HepG2 (cell line): ENCODE data around the gene STOML3. TPM values are rescaled to one million over a fixed set of nuclear protein-coding genes. Genes with fewer than 3 reads are reported as not detected.

ENCODE experiments used
- ATAC-seq: fragments of 200-7000 bp; cut with Tn5 transposase; 3 replicates; pipeline ENCODE4 v1.9.1; 2020; ENCODE audit warnings: mild to moderate bottlenecking, moderate library complexity
- BruUV-seq: library from RNA; stranded (reverse); fragments of 400-500 nt; replicated peaks from 2 replicates; lab custom pipeline; 2021; lab: Mats Ljungman, UMichigan
- CTCF ChIA-PET: fragments of 300-600 bp; formaldehyde crosslinking; extraction: SDS; loops from one replicate; lab custom pipeline; 2021; ENCODE audit warnings: low total read pairs, inconsistent platforms, low intra/inter-chr PET ratio; lab: Yijun Ruan, JAX
- POLR2A ChIA-PET: fragments of 350-600 bp; sonication (Branson Sonifier 250); formaldehyde crosslinking; loops from one replicate; lab custom pipeline; 2020; ENCODE audit warnings: antibody characterized with exemption, inconsistent platforms; lab: Yijun Ruan, JAX
- DNase-seq: peaks from one replicate; pipeline ENCODE4 v3.0.0-alpha.2; 2015; ENCODE audit warnings: low spot score
- FAIRE-seq: peaks from 3 replicates; lab custom pipeline; 2011; peaks lifted over from hg19 to GRCh38; lab: Jason Lieb, UNC
- H2AFZ ChIP-seq: one replicate; pipeline ENCODE4 v1.6.1; 2011; ENCODE audit warnings: low read length, inconsistent platforms
- H3K27ac ChIP-seq: fragments of 300-600 bp; 3 replicates; pipeline ENCODE4 v1.8.0; 2011; ENCODE audit warnings: mixed run types, mild to moderate bottlenecking, mixed read lengths, low read length, inconsistent platforms; ENCODE audit not compliant: insufficient read depth; ENCODE audit errors: extremely low read length
- H3K27me3 ChIP-seq, 2 experiments: fragments of 200-600 bp in 1 of 2; 2 replicates in 1 of 2; 3 replicates in 1 of 2; pipeline versions ENCODE4 v1.6.0 to v1.8.0; 2011; ENCODE audit warnings: low read length in 2 of 2, mild to moderate bottlenecking in 2 of 2, moderate library complexity in 2 of 2, inconsistent platforms in 1 of 2; ENCODE audit not compliant: insufficient read depth in 2 of 2, control insufficient read depth in 1 of 2
- H3K36me3 ChIP-seq, 2 experiments: fragments of 200-600 bp in 1 of 2; replicated peaks in 1 of 2; 2 replicates in 1 of 2; 3 replicates in 1 of 2; pipeline versions ENCODE4 v1.5.1 to v1.8.0; 2011; ENCODE audit warnings: low read length in 2 of 2, inconsistent platforms in 1 of 2; ENCODE audit not compliant: insufficient read depth in 2 of 2, control insufficient read depth in 1 of 2
- H3K4me1 ChIP-seq: 2 replicates; pipeline ENCODE4 v1.5.1; 2012; ENCODE audit warnings: low read length, inconsistent platforms; ENCODE audit not compliant: insufficient read depth
- H3K4me2 ChIP-seq: 2 replicates; pipeline ENCODE4 v1.6.0; 2011; ENCODE audit warnings: low read depth, low read length, inconsistent platforms
- H3K4me3 ChIP-seq, 3 experiments: fragments of 200-600 bp in 1 of 3; sonication (generic), shearing (Covaris generic) in 1 of 3; replicated peaks in 1 of 3; 2 replicates each; pipeline ENCODE4 v1.5.1; 2011 to 2016; ENCODE audit warnings: low read length in 3 of 3, inconsistent platforms in 2 of 3, low read depth in 2 of 3, mild to moderate bottlenecking in 2 of 3, control low read depth in 1 of 3, mixed read lengths in 1 of 3; ENCODE audit not compliant: insufficient read depth in 1 of 3
- H3K79me2 ChIP-seq: one replicate; pipeline ENCODE4 v1.6.1; 2011; ENCODE audit warnings: low read length, inconsistent platforms; ENCODE audit not compliant: insufficient read depth
- H3K9ac ChIP-seq: 2 replicates; pipeline ENCODE4 v1.6.0; 2011; ENCODE audit warnings: mild to moderate bottlenecking, low read depth, low read length, inconsistent platforms; ENCODE audit not compliant: insufficient read depth
- H3K9me3 ChIP-seq: 2 replicates; pipeline ENCODE4 v1.5.1; 2012; ENCODE audit warnings: mild to moderate bottlenecking, low read length
- H4K20me1 ChIP-seq: 2 replicates; pipeline ENCODE4 v1.6.0; 2011; ENCODE audit warnings: inconsistent platforms, mild to moderate bottlenecking, low read length, moderate library complexity; ENCODE audit not compliant: insufficient read depth
- FOSL2 ChIP-seq: sonication (generic); formaldehyde crosslinking; IDR thresholded peaks from 2 replicates; pipeline ENCODE4 v1.4.0; 2020; ENCODE audit warnings: missing genetic modification reagents
- PHB2 ChIP-seq: fragments of 450-650 bp; IDR thresholded peaks from 2 replicates; pipeline ENCODE4 v1.6.1; 2018; ENCODE audit not compliant: partially characterized antibody
- PHF21A ChIP-seq: sonication (generic); formaldehyde crosslinking; IDR thresholded peaks from 2 replicates; pipeline ENCODE4 v1.5.0; 2020; ENCODE audit warnings: mild to moderate bottlenecking, missing genetic modification reagents
- RFXAP ChIP-seq: sonication (generic); formaldehyde crosslinking; IDR thresholded peaks from 2 replicates; pipeline ENCODE4 v1.4.0; 2020; ENCODE audit warnings: missing genetic modification reagents, borderline replicate concordance
- SOX6 ChIP-seq, 2 experiments: fragments of 450-650 bp in 1 of 2; sonication (generic) in 1 of 2; formaldehyde crosslinking in 1 of 2; IDR thresholded peaks; 2 replicates each; pipeline versions ENCODE4 v1.4.0 to v1.6.1; 2017 to 2020; ENCODE audit warnings: antibody characterized with exemption in 1 of 2, mild to moderate bottlenecking in 1 of 2, missing genetic modification reagents in 1 of 2
- ZC3H13 ChIP-seq: sonication (generic); formaldehyde crosslinking; IDR thresholded peaks from 2 replicates; pipeline ENCODE4 v1.8.1; 2023; ENCODE audit warnings: mild to moderate bottlenecking, missing genetic modification reagents, moderate library complexity
- ZNF225 ChIP-seq: sonication (generic); formaldehyde crosslinking; IDR thresholded peaks from 2 replicates; pipeline ENCODE4 v1.4.0; 2020; ENCODE audit warnings: mild to moderate bottlenecking, missing genetic modification reagents
- WGBS: methylation state at CpG from one replicate; pipeline ENCODE4 v1.1.6; 2017; ENCODE audit warnings: low lambda C conversion rate; 5-methylcytosine and 5-hydroxymethylcytosine counted together
- in situ Hi-C: cut with HindIII; loops from 2 replicates; pipeline ENCODE4 v1.10.0; 2017; ENCODE audit warnings: low pct_unique_long_range_greater_than_20kb; ENCODE audit not compliant: extremely low pct_ligation_motif_present
- intact Hi-C: fragments of 100-400 bp; cut with micrococcal nuclease; formaldehyde crosslinking; loops from one replicate; pipeline ENCODE4 v1.10.0; 2022; ENCODE audit not compliant: unreplicated experiment
- polyA plus RNA-seq, 8 experiments: library from polyadenylated mRNA; depleted of rRNA in 3 of 8; stranded (reverse) in 7 of 8; unstranded in 1 of 8; fragments of >200 nt; fragmentation: Illumina TruSeq in 4 of 8; extraction: Trizol in 4 of 8; gene quantifications; 2 replicates each; pipeline versions ENCODE4 v1.2.1 to v1.2.3, GENCODE V29; 2011 to 2016; ENCODE audit warnings: low read depth in 4 of 8, missing spikeins in 1 of 8, mixed read lengths in 1 of 8; ENCODE audit not compliant: insufficient read depth in 1 of 8
- total RNA-seq, 5 experiments: library from RNA; depleted of rRNA; stranded (reverse); fragments of >200 nt; fragmentation: Illumina TruSeq; extraction: Trizol; gene quantifications; 2 replicates each; pipeline ENCODE4 v1.2.3, GENCODE V29; 2016; ENCODE audit warnings: low read depth in 1 of 5
- TF ChIP-seq, protein P1 (sequence below): sonication (generic); formaldehyde crosslinking; IDR thresholded peaks from 2 replicates; pipeline ENCODE4 v1.9.0; 2021; ENCODE audit warnings: mild to moderate bottlenecking, missing genetic modification reagents
- TF ChIP-seq, protein P2 (sequence below): sonication (generic); formaldehyde crosslinking; IDR thresholded peaks from 2 replicates; pipeline ENCODE4 v1.4.0; 2020; ENCODE audit warnings: mild to moderate bottlenecking, missing genetic modification reagents
- TF ChIP-seq, protein P3 (sequence below): sonication (generic); formaldehyde crosslinking; IDR thresholded peaks from 2 replicates; pipeline ENCODE4 v1.4.0; 2020; ENCODE audit warnings: mild to moderate bottlenecking, missing genetic modification reagents, borderline replicate concordance

The STOML3 gene
- total and polyA plus RNA-seq, 2 of the 13 experiments (the other 11 are each of a cell fraction or from before 2014, with no cell fraction given), result not detected

GRCh38 chr13:39023761-39024160 is 33.1 kb upstream of the STOML3 start (continued):
- TF ChIP-seq, protein P1, sequence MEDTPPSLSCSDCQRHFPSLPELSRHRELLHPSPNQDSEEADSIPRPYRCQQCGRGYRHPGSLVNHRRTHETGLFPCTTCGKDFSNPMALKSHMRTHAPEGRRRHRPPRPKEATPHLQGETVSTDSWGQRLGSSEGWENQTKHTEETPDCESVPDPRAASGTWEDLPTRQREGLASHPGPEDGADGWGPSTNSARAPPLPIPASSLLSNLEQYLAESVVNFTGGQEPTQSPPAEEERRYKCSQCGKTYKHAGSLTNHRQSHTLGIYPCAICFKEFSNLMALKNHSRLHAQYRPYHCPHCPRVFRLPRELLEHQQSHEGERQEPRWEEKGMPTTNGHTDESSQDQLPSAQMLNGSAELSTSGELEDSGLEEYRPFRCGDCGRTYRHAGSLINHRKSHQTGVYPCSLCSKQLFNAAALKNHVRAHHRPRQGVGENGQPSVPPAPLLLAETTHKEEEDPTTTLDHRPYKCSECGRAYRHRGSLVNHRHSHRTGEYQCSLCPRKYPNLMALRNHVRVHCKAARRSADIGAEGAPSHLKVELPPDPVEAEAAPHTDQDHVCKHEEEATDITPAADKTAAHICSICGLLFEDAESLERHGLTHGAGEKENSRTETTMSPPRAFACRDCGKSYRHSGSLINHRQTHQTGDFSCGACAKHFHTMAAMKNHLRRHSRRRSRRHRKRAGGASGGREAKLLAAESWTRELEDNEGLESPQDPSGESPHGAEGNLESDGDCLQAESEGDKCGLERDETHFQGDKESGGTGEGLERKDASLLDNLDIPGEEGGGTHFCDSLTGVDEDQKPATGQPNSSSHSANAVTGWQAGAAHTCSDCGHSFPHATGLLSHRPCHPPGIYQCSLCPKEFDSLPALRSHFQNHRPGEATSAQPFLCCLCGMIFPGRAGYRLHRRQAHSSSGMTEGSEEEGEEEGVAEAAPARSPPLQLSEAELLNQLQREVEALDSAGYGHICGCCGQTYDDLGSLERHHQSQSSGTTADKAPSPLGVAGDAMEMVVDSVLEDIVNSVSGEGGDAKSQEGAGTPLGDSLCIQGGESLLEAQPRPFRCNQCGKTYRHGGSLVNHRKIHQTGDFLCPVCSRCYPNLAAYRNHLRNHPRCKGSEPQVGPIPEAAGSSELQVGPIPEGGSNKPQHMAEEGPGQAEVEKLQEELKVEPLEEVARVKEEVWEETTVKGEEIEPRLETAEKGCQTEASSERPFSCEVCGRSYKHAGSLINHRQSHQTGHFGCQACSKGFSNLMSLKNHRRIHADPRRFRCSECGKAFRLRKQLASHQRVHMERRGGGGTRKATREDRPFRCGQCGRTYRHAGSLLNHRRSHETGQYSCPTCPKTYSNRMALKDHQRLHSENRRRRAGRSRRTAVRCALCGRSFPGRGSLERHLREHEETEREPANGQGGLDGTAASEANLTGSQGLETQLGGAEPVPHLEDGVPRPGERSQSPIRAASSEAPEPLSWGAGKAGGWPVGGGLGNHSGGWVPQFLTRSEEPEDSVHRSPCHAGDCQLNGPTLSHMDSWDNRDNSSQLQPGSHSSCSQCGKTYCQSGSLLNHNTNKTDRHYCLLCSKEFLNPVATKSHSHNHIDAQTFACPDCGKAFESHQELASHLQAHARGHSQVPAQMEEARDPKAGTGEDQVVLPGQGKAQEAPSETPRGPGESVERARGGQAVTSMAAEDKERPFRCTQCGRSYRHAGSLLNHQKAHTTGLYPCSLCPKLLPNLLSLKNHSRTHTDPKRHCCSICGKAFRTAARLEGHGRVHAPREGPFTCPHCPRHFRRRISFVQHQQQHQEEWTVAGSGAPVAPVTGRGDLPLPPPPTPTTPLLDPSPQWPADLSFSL (CRISPR knock-in tag), result no peak
- no peak for TF ChIP-seq ZNF225 (CRISPR knock-in tag)
- TF ChIP-seq, all 625 proteins: peak for 0

- H3K4me2 ChIP-seq, result no peak overlapping the region
- H3K36me3 ChIP-seq, result peaks cover 7 to 57% of the 10 kb centered on the region in 2 experiments; a peak in 4 of 5 replicates
- FAIRE-seq (no peak), DNase-seq (no peak), ATAC-seq (no peak)
- no peaks in the 10 kb centered on the region for H3K9me3 ChIP-seq
- CTCF ChIA-PET, result no interaction called here
- intact Hi-C loops, result no loop called here
- WGBS, result 99% methylated on average over 2 of the region's 2 CpGs
- TF ChIP-seq, protein P2, sequence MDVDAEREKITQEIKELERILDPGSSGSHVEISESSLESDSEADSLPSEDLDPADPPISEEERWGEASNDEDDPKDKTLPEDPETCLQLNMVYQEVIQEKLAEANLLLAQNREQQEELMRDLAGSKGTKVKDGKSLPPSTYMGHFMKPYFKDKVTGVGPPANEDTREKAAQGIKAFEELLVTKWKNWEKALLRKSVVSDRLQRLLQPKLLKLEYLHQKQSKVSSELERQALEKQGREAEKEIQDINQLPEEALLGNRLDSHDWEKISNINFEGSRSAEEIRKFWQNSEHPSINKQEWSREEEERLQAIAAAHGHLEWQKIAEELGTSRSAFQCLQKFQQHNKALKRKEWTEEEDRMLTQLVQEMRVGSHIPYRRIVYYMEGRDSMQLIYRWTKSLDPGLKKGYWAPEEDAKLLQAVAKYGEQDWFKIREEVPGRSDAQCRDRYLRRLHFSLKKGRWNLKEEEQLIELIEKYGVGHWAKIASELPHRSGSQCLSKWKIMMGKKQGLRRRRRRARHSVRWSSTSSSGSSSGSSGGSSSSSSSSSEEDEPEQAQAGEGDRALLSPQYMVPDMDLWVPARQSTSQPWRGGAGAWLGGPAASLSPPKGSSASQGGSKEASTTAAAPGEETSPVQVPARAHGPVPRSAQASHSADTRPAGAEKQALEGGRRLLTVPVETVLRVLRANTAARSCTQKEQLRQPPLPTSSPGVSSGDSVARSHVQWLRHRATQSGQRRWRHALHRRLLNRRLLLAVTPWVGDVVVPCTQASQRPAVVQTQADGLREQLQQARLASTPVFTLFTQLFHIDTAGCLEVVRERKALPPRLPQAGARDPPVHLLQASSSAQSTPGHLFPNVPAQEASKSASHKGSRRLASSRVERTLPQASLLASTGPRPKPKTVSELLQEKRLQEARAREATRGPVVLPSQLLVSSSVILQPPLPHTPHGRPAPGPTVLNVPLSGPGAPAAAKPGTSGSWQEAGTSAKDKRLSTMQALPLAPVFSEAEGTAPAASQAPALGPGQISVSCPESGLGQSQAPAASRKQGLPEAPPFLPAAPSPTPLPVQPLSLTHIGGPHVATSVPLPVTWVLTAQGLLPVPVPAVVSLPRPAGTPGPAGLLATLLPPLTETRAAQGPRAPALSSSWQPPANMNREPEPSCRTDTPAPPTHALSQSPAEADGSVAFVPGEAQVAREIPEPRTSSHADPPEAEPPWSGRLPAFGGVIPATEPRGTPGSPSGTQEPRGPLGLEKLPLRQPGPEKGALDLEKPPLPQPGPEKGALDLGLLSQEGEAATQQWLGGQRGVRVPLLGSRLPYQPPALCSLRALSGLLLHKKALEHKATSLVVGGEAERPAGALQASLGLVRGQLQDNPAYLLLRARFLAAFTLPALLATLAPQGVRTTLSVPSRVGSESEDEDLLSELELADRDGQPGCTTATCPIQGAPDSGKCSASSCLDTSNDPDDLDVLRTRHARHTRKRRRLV (CRISPR knock-in tag), result no peak
- TF ChIP-seq, protein P3, sequence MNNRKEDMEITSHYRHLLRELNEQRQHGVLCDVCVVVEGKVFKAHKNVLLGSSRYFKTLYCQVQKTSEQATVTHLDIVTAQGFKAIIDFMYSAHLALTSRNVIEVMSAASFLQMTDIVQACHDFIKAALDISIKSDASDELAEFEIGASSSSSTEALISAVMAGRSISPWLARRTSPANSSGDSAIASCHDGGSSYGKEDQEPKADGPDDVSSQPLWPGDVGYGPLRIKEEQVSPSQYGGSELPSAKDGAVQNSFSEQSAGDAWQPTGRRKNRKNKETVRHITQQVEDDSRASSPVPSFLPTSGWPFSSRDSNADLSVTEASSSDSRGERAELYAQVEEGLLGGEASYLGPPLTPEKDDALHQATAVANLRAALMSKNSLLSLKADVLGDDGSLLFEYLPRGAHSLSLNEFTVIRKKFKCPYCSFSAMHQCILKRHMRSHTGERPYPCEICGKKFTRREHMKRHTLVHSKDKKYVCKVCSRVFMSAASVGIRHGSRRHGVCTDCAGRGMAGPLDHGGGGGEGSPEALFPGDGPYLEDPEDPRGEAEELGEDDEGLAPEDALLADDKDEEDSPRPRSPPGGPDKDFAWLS (CRISPR knock-in tag), result no peak
- TF ChIP-seq PHB2 (no peak), RFXAP (CRISPR knock-in tag) (no peak), ZC3H13 (no peak), SOX6 (IDR thresholded peaks at IDR 0.05) (no peak), SOX6 (CRISPR knock-in tag; IDR thresholded peaks at IDR 0.05) (no peak), PHF21A (CRISPR knock-in tag) (no peak), FOSL2 (CRISPR knock-in tag) (no peak)
- H3K27me3 ChIP-seq, result no peaks in the 10 kb centered on the region
- H3K79me2 ChIP-seq, result no peaks in the 10 kb centered on the region
- no peaks in the 10 kb centered on the region for H3K4me1 ChIP-seq
- H2AFZ ChIP-seq, result no peak overlapping the region
- POLR2A ChIA-PET, result no interaction called here
- no peak overlapping the region for H3K4me3 ChIP-seq
- no peak overlapping the region for H3K9ac ChIP-seq
- BruUV-seq, result no TSS peak
- in situ Hi-C loops, result no loop called here
- no peak overlapping the region for H3K27ac ChIP-seq
- no peaks in the 10 kb centered on the region for H4K20me1 ChIP-seq
These were observed 32.7 kb upstream of the STOML3 start for GRCh38 chr13:39023316-39023715.
